Left kidney (tissue), 2 donors: ENCODE measurements around the gene INTS15. TPM values are rescaled to one million over a fixed set of nuclear protein-coding genes. Genes with fewer than 3 reads are reported as not detected.
A peak's percentile ranks its signal among the peaks of the same experiment; 100 is the strongest.
"Not testable (repeated sequence)": the region's sequence is repeated elsewhere in the genome, so short reads cannot be mapped to it uniquely, and the experiment has no call there.

Source experiments
- DNase-seq: peaks from one replicate; pipeline ENCODE4 v3.0.0-alpha.2; 2013
- polyA plus RNA-seq: library from polyadenylated mRNA; unstranded; fragments of 120-200 nt; gene quantifications from one replicate; pipeline ENCODE4 v1.2.1, GENCODE V29; 2013; ENCODE audit not compliant: insufficient read length

Gene INTS15
- polyA plus RNA-seq, 1 donor = 41.2 TPM

GRCh38 chr7:6576024-6576866 lies 13.6 kb upstream of the INTS15 start:
- no peak for DNase-seq

GRCh38 chr7:6576867-6577368 lies 12.9 kb upstream of the INTS15 start:
- DNase-seq = not testable (repeated sequence)

GRCh38 chr7:6577369-6578113 lies 12.3 kb upstream of the INTS15 start, which contains the start of gene ZDHHC4:
ZDHHC4 (plus strand) TSS chr7:6577454; CDS start chr7:6580562, 3,108 bp downstream.
- DNase-seq = peak; percentile 88

- no peak for DNase-seq
These were observed 11.4 kb upstream of the INTS15 start for GRCh38 chr7:6578114-6579084.

GRCh38 chr7:6579446-6579845 lies 10.4 kb upstream of the INTS15 start:
- DNase-seq = no peak

- not testable (repeated sequence) for DNase-seq
These were observed 3.9 kb upstream of the INTS15 start for GRCh38 chr7:6585746-6586432.

GRCh38 chr7:6588566-6588965 lies 1.3 kb upstream of the INTS15 start:
- DNase-seq = no peak

- DNase-seq = no peak
These were observed 531 bp upstream of the INTS15 start for GRCh38 chr7:6589151-6589828.

- DNase-seq = no peak
These were observed 857 bp downstream of the INTS15 start for GRCh38 chr7:6590645-6591110.

GRCh38 chr7:6600093-6600492 lies 10.3 kb downstream of the INTS15 start:
- no peak for DNase-seq

GRCh38 chr7:6604458-6604857 lies 14.6 kb downstream of the INTS15 start:
- no peak for DNase-seq

GRCh38 chr7:6606866-6607583 lies 17.2 kb downstream of the INTS15 start:
- DNase-seq = no peak

- no peak for DNase-seq
These were observed 17.8 kb downstream of the INTS15 start for GRCh38 chr7:6607651-6608051.

GRCh38 chr7:6608081-6608480 lies 18.3 kb downstream of the INTS15 start:
- DNase-seq = no peak

GRCh38 chr7:6608794-6609193 lies 19.0 kb downstream of the INTS15 start:
- no peak for DNase-seq

GRCh38 chr7:6612819-6613218 lies 23.0 kb downstream of the INTS15 start:
- DNase-seq = no peak

GRCh38 chr7:6613706-6614105 lies 23.9 kb downstream of the INTS15 start:
- no peak for DNase-seq

GRCh38 chr7:6614953-6615722 lies 25.3 kb downstream of the INTS15 start, which contains the start of gene ZNF853:
ZNF853 (plus strand) TSS chr7:6615610; CDS start chr7:6616175, 565 bp downstream.
- no peak for DNase-seq
